Measurements from ENCODE around the gene EXOC1.

DNA sequence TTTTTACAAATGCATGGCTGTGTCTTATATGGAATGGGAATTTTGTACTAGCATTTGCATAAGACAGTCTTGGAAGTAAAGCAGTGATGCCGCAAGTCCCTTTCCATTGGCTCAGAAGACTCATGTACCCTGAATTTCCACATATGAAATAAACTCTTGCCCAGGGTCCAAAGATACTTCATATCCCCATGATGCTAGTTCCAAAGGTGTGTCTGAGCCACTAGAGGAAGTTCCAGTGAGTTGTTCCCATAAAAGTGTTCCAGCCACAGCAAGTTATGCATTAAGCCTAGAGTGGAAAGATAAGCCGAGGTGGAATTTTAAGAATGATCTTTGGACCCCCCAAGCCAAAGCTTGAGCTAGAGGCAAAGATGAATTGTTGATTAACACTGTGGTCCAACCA lies 86.0 kb downstream of the EXOC1 start:
- TF ChIP-seq, protein P1, sequence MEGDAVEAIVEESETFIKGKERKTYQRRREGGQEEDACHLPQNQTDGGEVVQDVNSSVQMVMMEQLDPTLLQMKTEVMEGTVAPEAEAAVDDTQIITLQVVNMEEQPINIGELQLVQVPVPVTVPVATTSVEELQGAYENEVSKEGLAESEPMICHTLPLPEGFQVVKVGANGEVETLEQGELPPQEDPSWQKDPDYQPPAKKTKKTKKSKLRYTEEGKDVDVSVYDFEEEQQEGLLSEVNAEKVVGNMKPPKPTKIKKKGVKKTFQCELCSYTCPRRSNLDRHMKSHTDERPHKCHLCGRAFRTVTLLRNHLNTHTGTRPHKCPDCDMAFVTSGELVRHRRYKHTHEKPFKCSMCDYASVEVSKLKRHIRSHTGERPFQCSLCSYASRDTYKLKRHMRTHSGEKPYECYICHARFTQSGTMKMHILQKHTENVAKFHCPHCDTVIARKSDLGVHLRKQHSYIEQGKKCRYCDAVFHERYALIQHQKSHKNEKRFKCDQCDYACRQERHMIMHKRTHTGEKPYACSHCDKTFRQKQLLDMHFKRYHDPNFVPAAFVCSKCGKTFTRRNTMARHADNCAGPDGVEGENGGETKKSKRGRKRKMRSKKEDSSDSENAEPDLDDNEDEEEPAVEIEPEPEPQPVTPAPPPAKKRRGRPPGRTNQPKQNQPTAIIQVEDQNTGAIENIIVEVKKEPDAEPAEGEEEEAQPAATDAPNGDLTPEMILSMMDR (IDR thresholded peaks at IDR 0.05) = no peak
- no peak for TF ChIP-seq EP300 (IDR thresholded peaks at IDR 0.05; ENCODE audit: low read depth)
- no peak for TF ChIP-seq POLR2AphosphoS5 (IDR thresholded peaks at IDR 0.05)

All from transverse colon (tissue), 4 donors.